Type B pancreatic cell (in vitro differentiated cells): ENCODE results near the gene OPN4. TPM values are rescaled to one million over a fixed set of nuclear protein-coding genes. Genes with fewer than 3 reads are reported as not detected.

Source experiments
- DNase-seq: peaks from one replicate; pipeline ENCODE4 v3.0.0; 2021; ENCODE audit warnings: mixed read lengths; ENCODE audit not compliant: unreplicated experiment; ENCODE audit errors: extremely low spot score
- H3K27ac Mint-ChIP-seq: 2 replicates; pipeline ENCODE4 v1.8.0; 2021; ENCODE audit warnings: mild to moderate bottlenecking, mixed read lengths
- H3K27me3 Mint-ChIP-seq: 2 replicates; pipeline ENCODE4 v1.8.0; 2021; ENCODE audit warnings: mixed read lengths
- H3K36me3 Mint-ChIP-seq: 2 replicates; pipeline ENCODE4 v1.8.0; 2021; ENCODE audit warnings: mixed read lengths
- H3K4me1 Mint-ChIP-seq: one replicate; pipeline ENCODE4 v1.8.0; 2021; ENCODE audit warnings: mixed read lengths; ENCODE audit not compliant: unreplicated experiment
- H3K4me3 Mint-ChIP-seq: 2 replicates; pipeline ENCODE4 v1.8.0; 2021; ENCODE audit warnings: mild to moderate bottlenecking, mixed read lengths
- H3K9me3 Mint-ChIP-seq: 2 replicates; pipeline ENCODE4 v1.8.0; 2021; ENCODE audit warnings: mixed read lengths
- total RNA-seq: library from RNA; stranded (reverse); gene quantifications from 2 replicates; pipeline ENCODE4 v1.2.1, GENCODE V29; 2021; ENCODE audit warnings: low replicate concordance
- TF ChIP-seq, protein P1 (sequence below): fragments of 200-600 bp; sonication (generic); conservative IDR thresholded peaks from 2 replicates; pipeline ENCODE4 v1.5.0; 2021; ENCODE audit warnings: antibody characterized with exemption, mild to moderate bottlenecking

The OPN4 gene
- total RNA-seq, 1 donor from 2014 or later: not detected

DNA sequence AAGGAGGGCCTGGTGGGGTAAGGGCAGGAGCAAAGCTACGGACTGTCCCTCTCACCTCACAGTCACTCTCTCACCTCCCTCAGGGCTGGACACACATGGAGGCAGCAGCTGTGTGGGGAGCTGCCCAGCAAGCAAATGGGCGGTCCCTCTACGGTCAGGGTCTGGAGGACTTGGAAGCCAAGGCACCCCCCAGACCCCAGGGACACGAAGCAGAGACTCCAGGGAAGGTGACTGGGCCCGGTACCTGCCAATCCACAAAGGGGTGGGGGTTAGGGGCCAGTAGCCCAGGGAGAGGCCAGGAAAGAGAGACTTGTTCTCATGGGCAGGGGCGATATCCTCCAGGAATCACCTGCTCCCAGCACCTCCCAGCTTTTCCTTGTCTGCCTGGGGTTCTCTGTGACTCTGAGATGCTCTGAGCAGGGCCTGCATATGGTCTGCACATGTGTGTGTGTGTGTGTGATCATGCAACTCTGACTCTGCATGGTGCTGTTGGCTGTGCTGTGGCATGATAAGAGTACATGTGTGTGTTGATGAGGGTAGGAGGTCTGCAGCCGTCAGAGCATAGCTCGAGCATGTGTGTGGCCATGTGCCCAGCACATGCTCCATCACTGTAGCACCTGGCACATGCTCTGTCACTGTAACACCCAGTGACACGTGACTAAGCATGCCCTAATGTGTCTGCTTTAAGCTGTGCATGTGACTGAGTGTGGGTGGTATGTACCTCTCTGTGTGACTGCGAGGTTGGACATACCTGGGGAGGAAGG, 9.4 kb downstream of the OPN4 start:
- TF ChIP-seq, protein P1, sequence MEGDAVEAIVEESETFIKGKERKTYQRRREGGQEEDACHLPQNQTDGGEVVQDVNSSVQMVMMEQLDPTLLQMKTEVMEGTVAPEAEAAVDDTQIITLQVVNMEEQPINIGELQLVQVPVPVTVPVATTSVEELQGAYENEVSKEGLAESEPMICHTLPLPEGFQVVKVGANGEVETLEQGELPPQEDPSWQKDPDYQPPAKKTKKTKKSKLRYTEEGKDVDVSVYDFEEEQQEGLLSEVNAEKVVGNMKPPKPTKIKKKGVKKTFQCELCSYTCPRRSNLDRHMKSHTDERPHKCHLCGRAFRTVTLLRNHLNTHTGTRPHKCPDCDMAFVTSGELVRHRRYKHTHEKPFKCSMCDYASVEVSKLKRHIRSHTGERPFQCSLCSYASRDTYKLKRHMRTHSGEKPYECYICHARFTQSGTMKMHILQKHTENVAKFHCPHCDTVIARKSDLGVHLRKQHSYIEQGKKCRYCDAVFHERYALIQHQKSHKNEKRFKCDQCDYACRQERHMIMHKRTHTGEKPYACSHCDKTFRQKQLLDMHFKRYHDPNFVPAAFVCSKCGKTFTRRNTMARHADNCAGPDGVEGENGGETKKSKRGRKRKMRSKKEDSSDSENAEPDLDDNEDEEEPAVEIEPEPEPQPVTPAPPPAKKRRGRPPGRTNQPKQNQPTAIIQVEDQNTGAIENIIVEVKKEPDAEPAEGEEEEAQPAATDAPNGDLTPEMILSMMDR: no peak
- DNase-seq: no peak
- no peaks in the 10 kb centered on the region for H3K9me3 Mint-ChIP-seq
- no peaks in the 10 kb centered on the region for H3K27me3 Mint-ChIP-seq
- peaks cover 31% of the 10 kb centered on the region for H3K4me1 Mint-ChIP-seq
- H3K27ac Mint-ChIP-seq: no peak overlapping the region
- no peak overlapping the region for H3K4me3 Mint-ChIP-seq
- no peaks in the 10 kb centered on the region for H3K36me3 Mint-ChIP-seq

DNA sequence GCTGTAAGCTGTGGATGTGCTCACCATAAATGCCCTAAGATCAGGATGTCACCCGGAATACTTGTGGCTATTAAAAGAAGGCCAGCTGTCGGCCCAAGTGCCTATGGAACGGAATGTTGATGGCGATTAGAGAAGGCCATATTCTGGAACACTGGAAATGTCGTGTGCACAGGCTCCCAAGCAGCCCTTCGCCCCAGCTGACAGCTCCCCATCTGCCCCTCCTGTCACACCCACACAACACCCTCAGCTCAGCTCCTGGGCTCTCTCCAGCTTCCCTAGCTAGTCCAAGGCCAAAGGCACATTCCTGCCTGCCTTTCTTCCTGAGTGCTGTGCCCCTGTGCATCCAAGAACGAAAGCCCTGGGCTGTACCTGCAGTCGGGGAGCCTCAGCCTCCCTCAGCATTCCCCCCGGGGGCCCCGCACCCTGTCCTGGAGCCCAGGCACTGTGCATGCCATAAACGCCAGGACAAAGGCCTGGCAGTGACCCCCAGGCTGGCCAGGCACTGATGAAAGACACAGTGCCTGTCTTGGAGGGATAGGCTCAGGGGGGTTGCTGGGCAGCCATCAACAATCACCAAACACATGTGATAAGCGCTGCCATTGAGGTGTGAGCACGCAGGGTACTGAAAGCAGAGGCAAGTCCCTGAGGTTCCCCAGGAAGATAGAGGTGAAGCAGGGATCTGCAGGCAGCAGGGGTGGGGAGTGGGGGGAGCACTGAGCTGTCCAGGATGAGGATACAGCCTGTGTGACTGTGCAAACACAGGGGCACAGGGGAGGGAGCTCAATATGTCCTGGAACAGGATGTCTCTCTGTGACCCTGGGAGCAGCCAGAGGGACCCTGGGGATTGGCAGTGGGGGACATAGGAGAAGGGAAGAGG, 10.2 kb downstream of the OPN4 start:
- TF ChIP-seq, protein P1: no peak
- no peak for DNase-seq
- Mint-ChIP-seq H3K27ac (no peak overlapping the region), H3K4me3 (no peak overlapping the region), H3K27me3 (no peaks in the 10 kb centered on the region), H3K9me3 (no peaks in the 10 kb centered on the region), H3K36me3 (no peaks in the 10 kb centered on the region), H3K4me1 (peaks cover 33% of the 10 kb centered on the region)

DNA sequence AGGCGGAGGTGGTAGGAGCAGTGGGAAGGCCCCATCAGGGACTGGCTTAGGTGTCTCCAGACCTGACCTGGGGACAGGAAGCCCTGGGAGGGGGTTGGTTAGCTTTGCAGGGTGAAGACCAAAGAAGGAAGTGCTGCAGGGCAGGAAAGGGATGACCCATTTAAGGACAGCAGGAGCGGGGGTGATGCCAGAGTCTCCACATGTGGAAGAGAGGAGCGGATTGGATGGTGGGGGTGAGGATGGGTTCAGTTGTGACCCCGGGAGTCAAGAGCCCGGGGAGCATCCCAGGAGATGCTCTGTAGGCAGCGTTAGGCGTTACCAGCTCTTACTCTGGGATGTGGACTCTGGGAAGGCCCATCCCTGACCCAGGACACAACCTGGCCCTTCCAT, 10.9 kb downstream of the OPN4 start:
- H3K4me1 Mint-ChIP-seq: peaks cover 33% of the 10 kb centered on the region

DNA sequence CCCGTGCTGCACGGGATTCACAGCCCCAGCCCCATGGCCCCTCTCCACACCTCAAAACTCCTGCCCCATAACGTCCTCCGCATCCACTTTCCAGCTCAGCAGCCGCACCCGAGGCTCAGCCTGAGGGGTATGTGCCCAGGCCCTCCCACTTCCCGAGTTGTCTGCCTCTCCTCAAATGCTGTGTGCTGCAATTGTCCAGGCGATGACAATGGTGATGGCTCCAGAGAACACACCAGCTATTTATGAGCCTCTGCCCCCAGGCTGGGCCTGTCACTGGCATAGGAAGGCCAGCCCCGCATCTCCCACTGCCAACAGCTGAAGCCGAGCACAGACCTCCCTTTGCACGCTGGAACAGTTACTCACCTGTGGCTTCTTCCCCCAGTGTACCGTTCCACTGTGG, 11.5 kb downstream of the OPN4 start:
- Mint-ChIP-seq H3K9me3 (no peaks in the 10 kb centered on the region), H3K4me3 (no peak overlapping the region), H3K36me3 (no peaks in the 10 kb centered on the region), H3K27ac (no peak overlapping the region), H3K4me1 (peaks cover 33% of the 10 kb centered on the region), H3K27me3 (no peaks in the 10 kb centered on the region)
- no peak for DNase-seq
- TF ChIP-seq, protein P1: no peak

More for the DNA sequence above, 10.9 kb downstream of the OPN4 start:
- Mint-ChIP-seq H3K27me3 (no peaks in the 10 kb centered on the region), H3K36me3 (no peaks in the 10 kb centered on the region), H3K9me3 (no peaks in the 10 kb centered on the region), H3K4me3 (no peak overlapping the region), H3K27ac (no peak overlapping the region)
- no peak for DNase-seq
- TF ChIP-seq, protein P1: no peak

DNA sequence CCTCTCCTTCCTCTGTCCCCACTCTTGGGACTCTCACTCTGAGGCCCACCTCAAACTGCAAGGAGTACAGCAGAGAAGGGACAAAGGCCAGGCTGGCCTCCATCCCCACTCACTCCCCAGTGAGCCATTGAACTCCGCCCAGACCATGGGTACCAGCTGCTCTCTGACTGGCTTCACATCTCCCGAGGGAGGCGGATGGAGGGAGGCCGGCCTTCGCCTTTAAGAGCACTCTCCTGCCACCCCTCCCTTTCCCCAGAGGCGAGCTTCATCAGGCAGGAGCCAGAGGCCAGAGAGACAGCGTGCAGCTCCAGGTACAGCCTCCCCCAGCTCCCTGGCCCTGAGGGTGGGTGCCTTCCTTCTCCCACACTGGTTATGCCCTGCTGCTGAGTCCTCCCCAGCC, 12.2 kb downstream of the OPN4 start:
- no peak for DNase-seq
- H3K4me1 Mint-ChIP-seq: peaks cover 33% of the 10 kb centered on the region
- no peaks in the 10 kb centered on the region for H3K36me3 Mint-ChIP-seq
- no peaks in the 10 kb centered on the region for H3K9me3 Mint-ChIP-seq
- TF ChIP-seq, protein P1: no peak
- no peaks in the 10 kb centered on the region for H3K27me3 Mint-ChIP-seq
- H3K27ac Mint-ChIP-seq: no peak overlapping the region
- H3K4me3 Mint-ChIP-seq: no peak overlapping the region
